ENCODE results near the gene KIAA1217.
"Not testable (repeated sequence)": the region's sequence is repeated elsewhere in the genome, so short reads cannot be mapped to it uniquely, and the experiment has no call there.

Gene KIAA1217

GRCh38 chr10:24292304-24293293, 83.7 kb downstream of the KIAA1217 start:
- DNase-seq (ENCODE audit: low spot score): no peak

- no peak for DNase-seq (ENCODE audit: low spot score)
Observed at GRCh38 chr10:24299578-24300260, 90.8 kb downstream of the KIAA1217 start.

GRCh38 chr10:24303522-24304310, 94.8 kb downstream of the KIAA1217 start:
- DNase-seq (ENCODE audit: low spot score): no peak

GRCh38 chr10:24305551-24306506, 96.9 kb downstream of the KIAA1217 start:
- no peak for DNase-seq (ENCODE audit: low spot score)

GRCh38 chr10:24306507-24306875, 97.6 kb downstream of the KIAA1217 start:
- no peak for DNase-seq (ENCODE audit: low spot score)

- no peak for DNase-seq (ENCODE audit: low spot score)
Observed at GRCh38 chr10:24307116-24307515, 98.2 kb downstream of the KIAA1217 start.

- DNase-seq (ENCODE audit: low spot score): no peak
Observed at GRCh38 chr10:24307696-24308485, 99.0 kb downstream of the KIAA1217 start.

GRCh38 chr10:24310104-24310503, 101.2 kb downstream of the KIAA1217 start:
- no peak for DNase-seq (ENCODE audit: low spot score)

- DNase-seq (ENCODE audit: low spot score): no peak
Observed at GRCh38 chr10:24311888-24312287, 103.0 kb downstream of the KIAA1217 start.

- no peak for DNase-seq (ENCODE audit: low spot score)
Observed at GRCh38 chr10:24313283-24313682, 104.3 kb downstream of the KIAA1217 start.

- DNase-seq (ENCODE audit: low spot score): no peak
Observed at GRCh38 chr10:24315211-24315610, 106.3 kb downstream of the KIAA1217 start.

GRCh38 chr10:24318517-24318916, 109.6 kb downstream of the KIAA1217 start:
- DNase-seq (ENCODE audit: low spot score): no peak

- no peak for DNase-seq (ENCODE audit: low spot score)
Observed at GRCh38 chr10:24320373-24320772, 111.4 kb downstream of the KIAA1217 start.

GRCh38 chr10:24324651-24325050, 115.7 kb downstream of the KIAA1217 start:
- no peak for DNase-seq (ENCODE audit: low spot score)

GRCh38 chr10:24331457-24331856, 122.5 kb downstream of the KIAA1217 start:
- no peak for DNase-seq (ENCODE audit: low spot score)

- DNase-seq (ENCODE audit: low spot score): no peak
Observed at GRCh38 chr10:24333736-24334135, 124.8 kb downstream of the KIAA1217 start.

GRCh38 chr10:24334279-24334939, 125.5 kb downstream of the KIAA1217 start:
- no peak for DNase-seq (ENCODE audit: low spot score)

GRCh38 chr10:24337723-24338122, 128.8 kb downstream of the KIAA1217 start:
- not testable (repeated sequence) for DNase-seq (ENCODE audit: low spot score)

GRCh38 chr10:24339387-24339786, 130.4 kb downstream of the KIAA1217 start:
- no peak for DNase-seq (ENCODE audit: low spot score)

- DNase-seq (ENCODE audit: low spot score): no peak
Observed at GRCh38 chr10:24340446-24340845, 131.5 kb downstream of the KIAA1217 start.
